CD4-positive, alpha-beta T cell treated with Interleukin-17A for 1 hour (primary cell): ENCODE data around the gene LRFN5.
"Not testable (repeated sequence)": the region's sequence is repeated elsewhere in the genome, so short reads cannot be mapped to it uniquely, and the experiment has no call there.

ENCODE experiments used
- DNase-seq: peaks from one replicate; pipeline ENCODE4 v3.0.0-alpha.2; 2020

LRFN5 gene

DNA sequence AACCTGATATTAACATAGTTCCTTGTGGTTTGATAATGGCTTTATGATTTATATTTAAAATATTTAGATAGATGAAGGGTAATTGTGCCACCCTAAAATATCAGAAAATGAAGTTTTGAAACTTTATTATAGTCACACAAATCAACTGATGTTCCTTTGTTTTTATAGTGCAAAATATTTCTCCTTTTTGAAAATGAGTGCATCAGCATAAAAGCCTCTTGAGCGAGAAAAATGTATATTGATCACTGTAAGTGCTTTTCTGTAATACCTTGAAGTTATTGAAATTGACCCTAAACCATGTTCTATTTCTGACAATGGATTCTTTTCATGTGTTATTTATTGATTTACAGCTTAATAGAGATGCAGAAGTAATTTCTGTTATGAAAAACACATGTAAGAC, 35.0 kb downstream of the LRFN5 start:
- no peak for DNase-seq

DNA sequence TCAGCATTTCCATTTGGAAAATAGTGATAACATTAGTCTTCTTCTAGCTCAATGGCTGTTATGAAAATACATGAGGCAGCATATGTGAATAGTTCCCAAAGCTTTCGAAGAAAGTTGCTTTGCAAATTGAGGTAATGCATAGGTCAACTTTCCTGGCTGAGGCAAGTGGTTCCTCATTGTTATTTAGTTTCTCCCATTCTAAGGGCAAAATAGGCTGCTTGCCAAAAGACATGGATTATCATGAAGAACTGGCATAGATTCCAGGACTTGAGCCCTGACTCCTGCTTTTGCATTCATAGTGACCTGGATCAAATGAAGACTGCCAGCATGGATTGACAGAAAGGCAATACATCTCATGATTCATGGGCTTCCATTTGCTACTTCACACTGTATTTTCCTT, 35.7 kb downstream of the LRFN5 start:
- DNase-seq: no peak

DNA sequence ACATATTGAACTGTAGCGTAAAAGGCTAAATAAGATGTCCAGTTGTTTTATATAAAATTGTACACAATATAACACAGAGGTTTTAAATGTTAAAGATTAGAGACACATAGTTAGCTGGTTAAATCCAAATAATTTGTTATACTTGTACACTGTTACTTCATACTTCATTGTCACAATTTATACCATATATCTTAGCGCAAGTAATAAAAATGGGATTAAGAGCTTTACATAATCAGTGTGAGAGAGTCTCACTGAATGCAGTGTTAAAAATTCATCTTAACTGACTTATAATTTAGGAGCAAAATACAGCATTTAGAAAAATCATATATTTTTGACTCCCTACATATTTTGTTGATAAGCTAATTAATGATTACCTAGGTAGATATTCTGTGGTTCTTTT, 36.1 kb downstream of the LRFN5 start:
- DNase-seq: no peak

DNA sequence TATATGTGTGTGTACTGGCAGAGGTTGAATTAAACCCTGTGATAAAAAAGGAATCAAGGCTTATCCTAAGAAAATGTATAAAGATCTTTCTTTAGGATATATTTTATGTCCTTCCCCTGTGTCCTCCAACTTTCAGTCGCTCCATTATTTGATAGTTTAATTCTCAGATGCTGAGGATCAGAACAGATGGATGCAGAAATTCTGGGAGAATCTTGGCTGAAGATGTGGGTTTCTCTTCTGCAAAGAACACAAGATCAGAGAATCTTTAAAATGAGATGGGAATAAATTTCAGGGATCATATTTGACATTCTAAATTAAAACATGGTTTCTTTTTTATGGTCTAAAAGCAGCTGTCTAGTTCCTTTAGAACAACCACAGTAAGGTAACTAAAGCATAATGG, 37.9 kb downstream of the LRFN5 start:
- DNase-seq: no peak

DNA sequence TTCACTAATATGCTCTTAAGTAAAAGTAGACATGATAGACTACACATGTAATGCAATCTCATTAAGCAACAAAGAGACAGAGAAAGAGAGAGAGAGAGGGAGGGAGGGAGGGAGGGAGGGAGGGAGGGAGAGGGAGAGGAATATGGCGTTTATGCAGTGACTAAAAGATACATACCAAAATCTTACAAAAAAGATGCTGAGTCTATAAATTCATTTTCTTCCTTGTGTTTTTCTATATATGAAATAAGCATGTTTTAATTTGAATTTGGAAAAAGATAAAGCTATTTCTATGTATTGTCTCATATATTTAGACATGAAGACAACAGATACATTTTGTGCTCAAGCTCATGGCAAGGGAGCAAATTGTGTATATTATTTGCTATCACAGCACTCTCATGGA, 44.1 kb downstream of the LRFN5 start:
- DNase-seq: no peak

DNA sequence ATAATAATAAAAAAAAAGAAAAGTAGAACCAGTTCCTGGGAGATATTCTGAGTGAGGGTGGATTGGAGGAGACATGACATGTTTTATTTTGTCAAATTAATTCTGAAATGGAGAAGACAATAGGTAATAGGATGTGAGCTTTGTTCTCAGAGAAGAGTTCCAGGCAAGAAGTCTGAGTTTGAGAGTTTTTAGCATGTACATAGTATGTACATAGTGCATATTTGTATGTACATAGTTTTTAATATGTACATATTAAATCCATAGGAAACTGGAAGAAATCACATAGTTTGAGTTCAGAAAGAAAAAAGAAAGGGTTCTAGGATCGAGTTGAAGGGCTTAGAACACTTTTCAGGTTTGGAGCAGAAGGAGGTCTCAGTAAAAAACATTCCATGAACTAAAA, 47.5 kb downstream of the LRFN5 start:
- DNase-seq: no peak

DNA sequence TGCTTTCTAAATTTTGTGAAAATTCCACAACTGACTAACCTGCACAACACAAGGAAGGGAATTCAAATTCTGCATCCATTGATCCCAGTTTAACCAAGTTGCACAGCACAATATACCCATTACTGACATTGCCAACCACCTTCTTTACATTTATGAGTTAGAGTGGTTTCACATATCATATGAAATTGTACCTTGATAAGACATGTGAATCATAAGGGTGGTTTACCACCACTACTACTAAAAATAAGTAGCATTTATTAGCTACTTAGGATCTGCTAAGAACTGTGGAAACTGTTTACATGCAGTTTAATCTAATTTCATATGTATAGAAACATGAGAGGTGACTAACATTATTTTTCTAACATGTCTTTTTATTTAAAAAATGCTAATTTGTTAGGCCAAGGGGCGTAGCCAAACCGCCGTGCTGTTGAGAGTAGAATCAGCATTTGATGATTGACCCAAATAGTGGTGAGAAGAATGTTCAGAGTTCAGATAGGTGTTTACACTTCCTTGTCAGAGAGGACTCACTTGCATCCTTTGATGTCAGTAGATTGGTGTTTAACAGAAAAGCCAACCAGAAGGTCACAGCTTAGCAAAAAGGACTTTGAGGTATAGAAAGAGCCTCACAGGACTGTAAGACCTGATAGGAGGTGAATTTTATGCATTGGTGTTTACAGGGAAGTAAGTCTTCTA, 56.2 kb downstream of the LRFN5 start:
- DNase-seq: no peak

DNA sequence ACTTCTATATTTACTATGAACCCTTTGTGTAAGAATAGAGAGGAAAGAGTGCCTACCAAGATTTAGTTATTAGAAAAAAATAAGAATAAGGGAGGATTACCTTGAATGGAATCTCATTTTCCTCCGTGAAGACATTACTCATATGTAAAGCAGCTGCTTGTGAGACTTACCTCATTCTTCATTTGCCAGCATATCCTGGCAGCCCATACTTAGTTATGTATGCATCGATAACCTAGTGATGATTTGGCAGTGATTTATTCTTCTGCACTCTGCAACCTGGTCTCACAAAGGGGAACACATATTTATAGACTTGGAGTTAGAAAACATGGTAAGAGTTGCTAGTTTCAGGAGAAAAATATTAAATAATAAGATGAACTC, 56.8 kb downstream of the LRFN5 start:
- no peak for DNase-seq

DNA sequence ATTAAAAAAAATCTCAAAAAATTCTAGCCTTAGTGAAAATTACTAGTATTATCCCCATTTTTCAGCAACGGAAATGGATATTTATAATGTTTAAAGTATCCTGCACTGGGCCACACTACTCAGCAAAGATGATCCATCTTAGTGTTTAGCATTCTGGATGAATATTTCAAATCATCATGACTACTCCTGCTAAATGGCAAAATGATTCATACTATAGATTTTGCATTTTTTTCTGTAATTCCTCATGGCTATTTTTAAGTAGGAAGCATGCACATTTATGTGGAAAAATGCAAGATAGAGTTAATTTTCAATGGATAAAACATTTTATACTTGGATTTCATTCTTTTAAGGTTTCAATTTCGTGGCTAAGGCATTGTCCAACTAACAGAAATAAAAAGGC, 59.6 kb downstream of the LRFN5 start:
- no peak for DNase-seq

DNA sequence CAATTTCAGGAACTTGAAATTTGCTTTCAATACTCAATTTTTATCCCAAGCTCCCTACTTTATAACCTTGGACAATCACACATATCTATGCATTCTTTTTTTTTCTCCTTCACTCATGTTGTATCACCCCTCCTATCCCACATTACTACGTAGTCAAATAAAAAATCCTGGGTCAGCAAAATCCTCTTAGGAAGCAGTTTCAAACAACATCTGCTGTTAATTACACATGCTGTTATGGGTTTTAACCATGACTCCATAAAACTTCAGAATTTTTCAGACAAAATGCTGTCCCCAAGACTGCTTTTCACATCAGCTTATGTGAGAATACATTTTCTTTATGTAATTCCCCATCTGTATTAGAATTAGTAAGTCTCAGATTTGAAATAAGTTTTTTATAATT, 61.7 kb downstream of the LRFN5 start:
- DNase-seq: no peak

DNA sequence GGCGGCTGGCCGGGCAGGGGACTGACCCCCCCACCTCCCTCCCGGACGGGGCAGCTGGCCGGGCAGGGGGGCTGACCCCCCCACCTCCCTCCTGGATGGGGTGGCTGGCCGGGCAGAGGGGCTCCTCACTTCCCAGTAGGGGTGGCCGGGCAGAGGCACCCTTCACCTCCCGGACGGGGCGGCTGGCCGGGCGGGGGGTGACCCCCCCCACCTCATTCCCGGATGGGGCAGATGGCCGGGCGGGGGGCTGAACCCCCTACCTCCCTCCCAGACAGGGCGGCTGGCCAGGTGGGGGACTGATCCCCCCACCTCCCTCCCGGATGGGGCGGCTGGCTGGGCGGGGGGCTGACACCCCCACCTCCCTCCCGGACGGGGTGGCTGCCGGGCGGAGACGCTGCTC, 66.9 kb downstream of the LRFN5 start:
- DNase-seq: not testable (repeated sequence)

DNA sequence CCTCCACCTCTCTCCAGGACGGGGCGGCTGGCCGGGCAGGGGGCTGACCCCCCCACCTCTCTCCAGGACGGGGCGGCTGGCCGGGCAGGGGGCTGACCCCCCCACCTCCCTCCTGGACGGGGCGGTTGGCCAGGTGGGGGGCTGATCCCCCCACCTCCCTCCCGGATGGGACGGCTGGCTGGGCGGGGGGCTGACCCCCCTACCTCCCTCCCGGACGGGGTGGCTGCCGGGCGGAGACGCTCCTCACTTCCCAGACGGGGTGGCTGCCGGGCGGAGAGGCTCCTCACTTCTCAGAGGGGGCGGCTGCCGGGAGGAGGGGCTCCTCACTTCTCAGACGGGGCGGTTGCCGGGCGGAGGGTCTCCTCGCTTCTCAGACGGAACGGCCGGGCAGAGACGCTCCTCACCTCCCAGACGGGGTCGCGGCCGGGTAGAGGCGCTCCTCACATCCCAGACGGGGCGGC, 67.9 kb downstream of the LRFN5 start:
- not testable (repeated sequence) for DNase-seq

DNA sequence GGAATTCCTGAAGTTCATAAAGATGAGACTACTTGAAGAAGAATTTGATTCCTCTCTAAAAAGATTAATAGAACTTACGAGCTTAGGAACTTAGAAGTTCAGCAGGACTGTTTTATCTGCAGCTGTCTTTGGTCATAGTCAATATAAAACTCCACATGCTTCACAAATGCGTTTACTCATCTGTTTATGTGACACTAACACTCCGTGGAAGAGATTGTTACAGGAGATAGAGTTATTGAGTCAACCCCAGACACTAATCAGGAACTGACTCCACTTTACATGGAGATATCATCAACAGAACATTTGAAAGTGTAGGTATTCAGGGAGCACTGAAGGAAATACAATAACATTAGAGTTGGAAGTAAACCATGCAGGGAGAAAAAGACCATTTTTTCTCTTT, 92.8 kb downstream of the LRFN5 start:
- DNase-seq: no peak

DNA sequence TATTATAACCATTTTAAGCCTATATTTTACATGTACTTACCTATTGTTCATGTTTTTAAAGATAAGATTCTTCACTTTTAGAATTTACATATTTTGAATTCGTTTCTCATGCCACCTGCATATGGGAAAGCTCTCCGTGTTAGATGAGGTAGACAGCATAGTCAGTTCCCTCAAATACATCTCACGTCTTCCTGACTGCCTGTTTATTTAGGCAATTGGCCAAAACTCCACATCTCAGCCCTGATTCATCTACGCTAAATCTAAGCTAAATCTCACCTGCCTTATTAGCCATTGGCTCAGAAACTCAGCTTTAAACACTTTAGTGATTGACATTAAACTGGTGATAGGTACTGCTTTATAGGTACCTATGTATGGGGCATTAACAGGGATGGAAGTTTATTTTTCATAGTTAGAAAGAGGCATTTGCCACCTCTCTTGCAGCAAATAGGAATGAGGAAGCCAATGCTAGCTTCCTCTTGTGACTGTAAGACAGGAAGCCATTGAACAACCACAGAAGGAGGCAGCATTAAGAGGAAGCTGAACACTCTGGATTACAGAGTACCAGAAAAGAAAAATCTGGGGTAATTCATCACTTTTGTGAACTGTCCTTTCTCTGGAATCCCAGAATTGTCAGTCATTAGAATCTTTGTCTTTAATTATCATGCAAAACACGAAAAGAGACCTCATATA, 111.9 kb downstream of the LRFN5 start:
- no peak for DNase-seq

DNA sequence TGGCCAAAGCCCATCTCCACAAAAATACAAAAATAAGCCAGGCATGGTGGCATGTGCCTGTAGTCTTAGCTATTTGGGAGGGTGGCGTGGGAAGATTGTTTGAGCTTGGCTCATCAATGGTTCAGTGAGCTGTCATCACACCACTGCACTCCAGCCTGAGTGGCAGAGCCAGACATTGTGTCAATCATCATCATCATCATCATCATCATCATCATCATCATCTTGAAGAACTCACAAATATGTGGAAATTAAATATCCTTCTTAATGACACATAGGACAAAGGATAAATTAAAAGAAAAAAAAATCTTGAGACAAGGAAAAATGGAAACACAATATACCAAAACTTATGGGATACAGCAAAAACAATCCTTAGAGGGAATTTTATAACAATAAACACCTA, 132.5 kb downstream of the LRFN5 start:
- no peak for DNase-seq

DNA sequence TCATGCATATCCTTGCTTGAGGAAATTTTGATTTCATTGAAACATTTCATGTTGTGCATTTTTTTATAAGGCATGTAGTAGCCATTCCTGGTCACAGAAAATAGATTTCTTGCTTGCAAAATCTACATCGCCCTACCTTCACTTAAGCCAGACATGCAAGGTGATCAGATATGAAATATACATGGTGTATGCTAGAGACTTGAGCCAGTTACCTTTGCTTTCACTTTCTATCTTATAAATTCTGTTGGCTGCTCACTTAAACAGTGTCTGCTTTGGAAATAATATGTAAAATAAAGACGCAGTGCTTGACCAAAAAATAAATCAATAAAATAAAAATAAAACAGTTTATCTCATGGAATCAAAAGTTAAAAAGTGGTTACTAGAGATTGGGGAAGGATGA, 136.5 kb downstream of the LRFN5 start:
- DNase-seq: no peak

DNA sequence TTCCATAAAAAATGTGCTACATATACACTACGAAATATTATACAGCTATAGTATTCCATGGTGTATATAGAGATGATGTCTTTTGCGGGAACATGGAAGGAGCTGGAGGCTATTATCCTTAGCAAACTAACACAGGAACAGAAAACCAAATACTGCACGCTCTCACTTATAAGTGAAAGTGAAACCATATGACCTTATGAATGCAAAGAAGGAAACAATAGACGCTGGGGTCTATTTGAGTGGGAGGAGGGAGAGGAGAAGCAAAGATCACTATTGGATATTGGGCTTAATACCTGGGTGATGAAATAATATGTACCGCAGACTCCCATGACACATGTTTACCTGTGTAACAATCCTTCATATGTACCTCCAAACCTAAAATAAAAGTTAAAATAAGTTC, 142.8 kb downstream of the LRFN5 start:
- peak; percentile 64 for DNase-seq

DNA sequence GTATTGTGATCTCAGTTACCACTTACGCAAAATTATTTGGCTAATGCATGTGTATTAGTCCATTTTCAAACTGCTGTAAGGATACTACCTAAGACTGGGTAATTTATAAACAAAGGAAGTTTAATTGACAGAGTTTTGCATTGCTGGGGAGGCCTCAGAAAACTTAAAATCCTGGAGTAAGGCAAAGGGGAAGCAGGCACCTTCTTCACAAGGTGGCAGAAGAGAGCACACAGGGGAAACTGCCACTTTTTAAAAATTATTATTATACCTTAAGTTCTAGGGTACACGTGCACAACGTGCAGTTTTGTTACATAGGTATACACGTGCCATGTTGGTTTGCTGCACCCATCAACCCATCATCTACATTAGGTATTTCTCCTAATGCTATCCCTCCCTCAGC, 143.9 kb downstream of the LRFN5 start:
- DNase-seq: peak; percentile 2

DNA sequence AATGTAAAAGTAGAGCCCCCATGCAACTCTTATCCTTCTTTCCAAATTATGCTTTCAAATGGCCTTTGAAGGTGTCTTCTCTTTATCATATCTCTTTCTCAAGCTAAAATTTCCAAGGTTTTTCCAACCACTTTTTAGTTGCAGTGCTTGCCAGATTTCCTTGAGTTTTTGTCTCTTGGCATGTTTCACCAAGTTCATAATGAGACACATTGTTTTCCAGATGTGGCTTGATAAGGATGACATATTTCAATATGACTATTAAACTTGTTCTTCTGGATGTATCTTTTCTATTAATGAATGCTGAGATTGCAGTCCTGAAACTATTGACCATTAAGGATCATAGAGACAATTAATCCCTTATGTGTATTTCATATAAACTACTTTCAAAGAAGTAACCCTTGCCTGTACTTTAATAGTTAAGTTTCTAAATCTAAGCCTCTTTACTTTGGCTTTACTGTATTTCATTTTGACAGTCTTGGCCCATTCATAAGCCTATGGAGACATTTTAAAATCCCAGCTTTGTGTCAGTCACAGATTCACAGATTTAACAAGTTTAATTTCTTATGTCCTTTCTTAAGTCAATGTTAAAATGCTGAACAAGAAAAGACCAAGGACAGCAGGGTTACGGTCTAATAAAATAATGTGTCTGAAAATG, 151.5 kb downstream of the LRFN5 start:
- DNase-seq: no peak

DNA sequence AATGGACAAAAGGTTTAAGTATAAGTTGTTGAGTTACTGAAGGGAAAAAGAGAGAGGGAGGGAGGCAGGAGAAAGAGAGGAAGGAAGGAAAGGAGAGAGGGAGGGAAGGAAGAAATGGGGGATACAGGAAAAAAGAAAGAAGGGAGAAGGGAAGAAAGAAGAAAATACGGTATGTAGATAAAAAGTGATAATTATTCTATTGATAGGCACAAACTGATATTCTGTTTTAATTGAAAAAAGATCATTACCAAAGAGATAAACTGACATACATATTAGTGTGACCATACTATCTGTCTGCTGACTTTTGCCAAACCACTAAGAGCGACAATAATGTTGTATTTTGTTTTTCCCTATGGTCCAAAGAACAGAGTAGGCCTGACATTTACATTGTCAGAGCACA, 154.5 kb downstream of the LRFN5 start:
- DNase-seq: no peak

DNA sequence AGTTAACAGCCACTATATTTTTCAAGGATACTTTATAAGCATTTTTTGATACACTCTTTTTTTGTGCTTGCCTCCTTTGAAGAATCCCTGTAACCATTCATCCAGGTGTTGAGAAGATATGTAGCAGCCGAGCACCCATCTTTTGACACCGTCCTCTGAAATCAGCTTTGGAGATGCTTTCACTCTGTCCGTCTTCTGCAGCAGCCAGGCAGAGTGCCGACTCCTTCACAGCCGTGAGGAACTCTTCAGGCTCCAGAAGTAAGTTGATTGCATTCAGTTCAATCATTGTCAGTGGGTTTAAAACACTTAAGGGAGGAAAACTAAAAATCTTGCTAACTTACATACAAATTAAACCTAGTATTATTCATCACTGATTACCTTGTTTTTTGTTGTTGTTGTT, 160.1 kb downstream of the LRFN5 start:
- no peak for DNase-seq

DNA sequence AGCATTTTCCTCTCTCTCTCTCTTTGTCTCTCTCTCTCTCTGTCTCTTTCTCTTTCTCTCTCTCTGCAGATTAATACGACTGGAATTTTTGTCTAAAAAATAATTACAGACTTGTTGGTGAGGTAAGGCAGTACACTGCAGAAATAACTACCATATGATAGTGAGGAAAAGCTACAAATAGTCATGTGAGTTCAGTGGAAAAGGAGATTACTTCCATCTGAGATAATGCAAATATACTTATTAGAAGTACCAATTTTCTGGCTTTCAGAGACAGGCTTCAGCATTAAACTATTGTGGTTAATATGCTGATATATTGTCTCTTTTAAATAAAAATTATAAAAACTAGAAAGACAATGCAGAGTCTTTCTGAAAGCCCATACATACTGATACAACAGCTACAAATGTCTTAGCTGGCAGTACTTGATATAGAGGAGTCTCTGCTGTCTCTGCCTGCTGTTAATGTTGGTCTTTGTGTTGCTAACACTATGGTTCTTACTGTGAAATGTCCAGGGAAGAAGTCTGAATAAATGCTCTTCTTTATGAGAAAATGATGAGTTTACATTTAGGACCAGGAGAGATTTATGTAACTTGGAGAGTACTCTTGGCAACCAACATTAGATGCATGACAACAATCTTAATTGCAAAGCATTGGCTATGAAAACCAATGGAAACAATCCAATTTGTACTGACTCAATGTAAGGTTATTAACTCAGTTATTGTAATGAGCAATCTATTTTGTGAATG, 167.0 kb downstream of the LRFN5 start:
- no peak for DNase-seq

DNA sequence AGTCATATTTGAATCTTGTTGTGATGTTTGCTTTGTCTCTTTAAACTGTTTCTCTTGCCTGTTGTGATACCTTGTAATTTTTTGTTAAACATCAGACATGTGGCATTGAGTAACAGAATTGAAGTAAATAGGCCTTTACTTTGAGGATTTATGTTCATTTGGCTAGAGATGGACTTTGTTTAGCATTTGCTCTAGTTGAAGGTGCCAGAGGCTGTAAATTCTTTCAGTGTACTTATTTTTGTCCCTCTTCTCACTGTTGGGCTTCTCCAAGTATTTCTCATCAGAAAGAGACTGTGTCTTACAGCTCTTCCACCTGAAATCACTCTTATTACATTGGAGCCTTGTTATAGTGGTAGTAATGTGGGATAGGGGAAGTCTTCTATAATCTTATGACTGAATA, 175.8 kb downstream of the LRFN5 start:
- DNase-seq: no peak

DNA sequence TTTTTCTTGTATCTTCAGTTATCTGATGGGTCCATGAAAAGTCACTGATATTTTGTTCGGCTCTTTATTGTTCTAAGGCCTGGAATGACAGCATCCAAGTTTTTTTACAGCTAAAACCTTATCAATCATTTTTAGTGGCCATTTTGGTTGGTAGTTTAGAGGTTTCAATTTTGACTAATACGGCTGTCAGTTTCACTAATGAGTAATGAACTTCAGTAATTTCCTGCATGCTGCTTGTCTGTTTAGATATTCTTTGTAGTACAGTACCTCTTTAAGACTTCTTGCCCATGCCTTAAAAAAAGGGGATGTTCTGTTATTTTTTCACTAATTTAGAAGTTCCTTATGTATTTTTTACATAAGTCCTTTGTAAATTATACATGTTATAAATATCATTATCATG, 176.7 kb downstream of the LRFN5 start:
- DNase-seq: no peak
